OCI-LY3 (cell line): ENCODE data around the gene NCKAP5.

Experiments
- H2AFZ ChIP-seq: fragments of 200-600, 300-600 bp; shearing (Covaris generic); 2 replicates; pipeline ENCODE4 v1.6.0; 2014; ENCODE audit warnings: antibody characterized with exemption, low read depth, low read length
- H3K27ac ChIP-seq: fragments of 200-600, 300-600 bp; sonication (generic); 2 replicates; pipeline ENCODE4 v1.5.1; 2014; ENCODE audit warnings: mild to moderate bottlenecking, low read length, moderate library complexity, mixed read lengths
- H3K27me3 ChIP-seq: fragments of 200-600, 300-600 bp; sonication (generic); 2 replicates; pipeline ENCODE4 v1.6.1; 2014; ENCODE audit warnings: low read depth, low read length, mixed read lengths
- H3K36me3 ChIP-seq: fragments of 200-600, 300-600 bp; sonication (generic); replicated peaks from 2 replicates; pipeline ENCODE3; 2014; ENCODE audit warnings: low read depth, low read length, mixed read lengths
- H3K4me1 ChIP-seq: fragments of 300-600, 200-600 bp; sonication (generic); 2 replicates; pipeline ENCODE4 v1.6.1; 2014; ENCODE audit warnings: low read length, mixed read lengths
- H3K4me2 ChIP-seq: fragments of 200-600, 300-600 bp; sonication (generic); 2 replicates; pipeline ENCODE4 v1.6.1; 2014; ENCODE audit warnings: low read length, mixed read lengths
- H3K4me3 ChIP-seq: fragments of 300-600, 200-600 bp; sonication (generic); 2 replicates; pipeline ENCODE4 v1.5.1; 2014; ENCODE audit warnings: antibody characterized with exemption, mild to moderate bottlenecking, low read length, moderate library complexity
- H3K79me2 ChIP-seq: fragments of 300-600, 200-600 bp; shearing (Covaris generic); 2 replicates; pipeline ENCODE4 v1.6.1; 2014; ENCODE audit warnings: mild to moderate bottlenecking, low read length, mixed read lengths
- H3K9ac ChIP-seq: fragments of 300-600, 200-600 bp; shearing (Covaris generic); 2 replicates; pipeline ENCODE4 v1.6.0; 2014; ENCODE audit warnings: mild to moderate bottlenecking, low read length, moderate library complexity
- H3K9me3 ChIP-seq: fragments of 200-600, 300-600 bp; shearing (Covaris generic); 2 replicates; pipeline ENCODE4 v1.6.1; 2014; ENCODE audit warnings: low read length, mixed read lengths; ENCODE audit not compliant: insufficient read depth
- H4K20me1 ChIP-seq: fragments of 200-600, 300-600 bp; sonication (generic); 2 replicates; pipeline ENCODE4 v1.6.1; 2016; ENCODE audit warnings: low read length, mixed read lengths; ENCODE audit not compliant: insufficient read depth
- EZH2phosphoT487 ChIP-seq: fragments of 200-600 bp; shearing (Covaris generic); IDR thresholded peaks from 2 replicates; pipeline ENCODE4 v1.6.1; 2018; ENCODE audit warnings: antibody characterized with exemption, mixed run types, low read depth
- TF ChIP-seq, protein P1 (sequence below): fragments of 200-600, 300-600 bp; sonication (generic); IDR thresholded peaks from 2 replicates; pipeline ENCODE4 v1.5.1; 2014; ENCODE audit warnings: antibody characterized with exemption, low read length, low read depth

Gene NCKAP5

GRCh38 chr2:133389569-133389968 lies 178.7 kb downstream of the NCKAP5 start:
- no peaks in the 10 kb centered on the region for H3K4me1 ChIP-seq
- H3K9me3 ChIP-seq: no peaks in the 10 kb centered on the region
- TF ChIP-seq, protein P1, sequence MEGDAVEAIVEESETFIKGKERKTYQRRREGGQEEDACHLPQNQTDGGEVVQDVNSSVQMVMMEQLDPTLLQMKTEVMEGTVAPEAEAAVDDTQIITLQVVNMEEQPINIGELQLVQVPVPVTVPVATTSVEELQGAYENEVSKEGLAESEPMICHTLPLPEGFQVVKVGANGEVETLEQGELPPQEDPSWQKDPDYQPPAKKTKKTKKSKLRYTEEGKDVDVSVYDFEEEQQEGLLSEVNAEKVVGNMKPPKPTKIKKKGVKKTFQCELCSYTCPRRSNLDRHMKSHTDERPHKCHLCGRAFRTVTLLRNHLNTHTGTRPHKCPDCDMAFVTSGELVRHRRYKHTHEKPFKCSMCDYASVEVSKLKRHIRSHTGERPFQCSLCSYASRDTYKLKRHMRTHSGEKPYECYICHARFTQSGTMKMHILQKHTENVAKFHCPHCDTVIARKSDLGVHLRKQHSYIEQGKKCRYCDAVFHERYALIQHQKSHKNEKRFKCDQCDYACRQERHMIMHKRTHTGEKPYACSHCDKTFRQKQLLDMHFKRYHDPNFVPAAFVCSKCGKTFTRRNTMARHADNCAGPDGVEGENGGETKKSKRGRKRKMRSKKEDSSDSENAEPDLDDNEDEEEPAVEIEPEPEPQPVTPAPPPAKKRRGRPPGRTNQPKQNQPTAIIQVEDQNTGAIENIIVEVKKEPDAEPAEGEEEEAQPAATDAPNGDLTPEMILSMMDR: no peak
- no peak for TF ChIP-seq EZH2phosphoT487

DNA sequence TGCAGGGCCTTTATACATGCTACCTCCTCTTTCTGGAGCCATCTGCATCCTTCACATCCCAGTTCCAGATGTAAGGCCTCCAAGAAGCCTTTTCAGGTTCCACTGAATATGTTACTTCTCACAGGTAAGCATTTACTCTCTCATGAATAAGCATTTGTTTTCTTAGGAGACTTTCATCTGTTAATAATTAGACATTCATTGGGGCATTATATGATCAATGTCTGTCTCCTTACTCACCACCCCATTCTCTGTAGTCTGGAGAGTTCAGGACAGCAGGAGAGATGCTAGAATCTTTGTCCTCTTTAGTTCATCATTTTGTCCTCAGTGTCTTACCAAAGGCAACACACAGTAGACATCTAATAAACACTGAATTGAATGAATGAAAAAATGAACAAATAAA lies 185.7 kb downstream of the NCKAP5 start:
- Histone ChIP-seq H4K20me1 (no peaks in the 10 kb centered on the region), H3K27me3 (no peaks in the 10 kb centered on the region), H3K27ac (no peak overlapping the region), H3K4me1 (no peaks in the 10 kb centered on the region), H2AFZ (no peak overlapping the region), H3K4me3 (no peak overlapping the region), H3K4me2 (no peak overlapping the region), H3K79me2 (no peaks in the 10 kb centered on the region), H3K36me3 (no peaks in the 10 kb centered on the region), H3K9me3 (no peaks in the 10 kb centered on the region), H3K9ac (no peak overlapping the region)
- no peak for TF ChIP-seq EZH2phosphoT487
- TF ChIP-seq, protein P1: no peak

More at GRCh38 chr2:133389569-133389968, 178.7 kb downstream of the NCKAP5 start:
- Histone ChIP-seq H4K20me1 (no peaks in the 10 kb centered on the region), H2AFZ (no peak overlapping the region), H3K4me3 (no peak overlapping the region), H3K27ac (no peak overlapping the region), H3K9ac (no peak overlapping the region), H3K27me3 (no peaks in the 10 kb centered on the region), H3K79me2 (no peaks in the 10 kb centered on the region), H3K4me2 (no peak overlapping the region), H3K36me3 (no peaks in the 10 kb centered on the region)

DNA sequence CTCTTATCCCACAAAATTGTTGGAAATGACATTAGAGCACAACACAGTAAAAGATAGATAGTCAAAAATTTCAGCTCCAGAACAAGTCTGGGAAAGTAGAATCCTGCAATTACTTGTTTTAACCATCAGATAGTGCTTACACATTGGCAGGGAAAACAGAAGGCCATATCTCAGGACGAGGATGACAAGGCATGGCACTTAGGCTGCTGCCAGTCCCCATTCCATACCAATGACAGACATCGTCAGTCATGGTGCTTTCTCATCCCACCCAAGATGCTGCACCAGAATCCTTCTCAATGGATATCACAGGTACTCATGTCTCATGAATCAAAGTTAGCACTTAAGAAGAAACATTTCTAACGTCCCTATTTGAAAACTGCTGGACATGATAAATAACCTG lies 187.3 kb downstream of the NCKAP5 start:
- H2AFZ ChIP-seq: no peak overlapping the region
- H3K27me3 ChIP-seq: no peaks in the 10 kb centered on the region
- no peak overlapping the region for H3K9ac ChIP-seq

DNA sequence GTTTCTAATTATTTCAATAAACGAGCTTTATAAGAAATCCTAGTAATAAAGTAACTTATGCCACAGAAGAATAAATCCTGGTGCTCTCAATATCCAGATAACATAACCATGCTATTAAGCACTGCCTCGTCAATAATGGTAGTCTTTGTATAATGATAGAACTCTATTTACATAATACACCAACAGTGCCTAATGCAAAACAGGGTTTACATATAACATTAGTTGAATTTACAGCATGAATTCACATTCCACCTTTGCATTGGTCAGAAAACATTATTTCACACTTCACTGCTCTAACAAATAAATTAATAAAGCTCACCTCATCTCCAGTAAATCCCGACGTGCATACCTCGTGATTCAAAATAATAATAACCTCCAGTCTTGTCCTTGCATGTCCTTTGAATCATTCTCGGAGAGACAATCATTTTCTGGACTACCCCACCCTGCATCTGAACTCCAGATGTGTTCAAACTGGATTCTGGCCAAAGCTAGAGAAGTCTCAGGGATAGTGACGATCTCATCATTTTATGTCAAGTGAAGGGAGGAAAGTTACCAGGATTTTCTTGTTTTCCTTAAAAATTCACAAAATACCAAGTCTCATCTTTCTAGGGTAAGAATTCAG lies 189.2 kb downstream of the NCKAP5 start:
- Histone ChIP-seq H3K4me1 (no peaks in the 10 kb centered on the region), H3K36me3 (no peaks in the 10 kb centered on the region), H3K4me3 (no peak overlapping the region), H3K9ac (no peak overlapping the region), H3K9me3 (no peaks in the 10 kb centered on the region), H3K4me2 (no peak overlapping the region), H3K79me2 (no peaks in the 10 kb centered on the region), H3K27ac (no peak overlapping the region), H2AFZ (no peak overlapping the region), H3K27me3 (no peaks in the 10 kb centered on the region), H4K20me1 (no peaks in the 10 kb centered on the region)
- TF ChIP-seq, protein P1: no peak
- TF ChIP-seq EZH2phosphoT487: no peak

More for the DNA sequence above, 187.3 kb downstream of the NCKAP5 start:
- Histone ChIP-seq H3K4me2 (no peak overlapping the region), H3K79me2 (no peaks in the 10 kb centered on the region), H3K27ac (no peak overlapping the region), H3K36me3 (no peaks in the 10 kb centered on the region), H3K4me3 (no peak overlapping the region), H3K4me1 (no peaks in the 10 kb centered on the region), H4K20me1 (no peaks in the 10 kb centered on the region), H3K9me3 (no peaks in the 10 kb centered on the region)
- TF ChIP-seq, protein P1: no peak
- no peak for TF ChIP-seq EZH2phosphoT487
